Endothelial cell of umbilical vein (primary cell): Measurements from ENCODE around the gene MAP1B. TPM values are rescaled to one million over a fixed set of nuclear protein-coding genes. Genes with fewer than 3 reads are reported as not detected.

ENCODE experiments used
- BruUV-seq: library from RNA; stranded (reverse); fragments of 400-500 nt; replicated peaks from 2 replicates; lab custom pipeline; 2021; lab: Mats Ljungman, UMichigan
- CTCF ChIA-PET: fragments of 300-600, 350-600 bp; sonication (Branson Sonifier 250); formaldehyde crosslinking; loops from one replicate; lab custom pipeline; 2021; ENCODE audit warnings: antibody characterized with exemption, inconsistent platforms; lab: Charles Lee
- POLR2A ChIA-PET: fragments of 300-600, 350-600 bp; sonication (Branson Sonifier 250); formaldehyde crosslinking; loops from one replicate; lab custom pipeline; 2021; ENCODE audit warnings: antibody characterized with exemption, inconsistent platforms; lab: Charles Lee
- DNase-seq: peaks from one replicate; pipeline ENCODE4 v3.0.0-alpha.2; 2011; ENCODE audit warnings: low read depth, low spot score
- FAIRE-seq: peaks from 2 replicates; lab custom pipeline; 2011; peaks lifted over from hg19 to GRCh38; lab: Jason Lieb, UNC
- H2AFZ ChIP-seq: 2 replicates; pipeline ENCODE4 v1.6.0; 2012; ENCODE audit warnings: low read depth, low read length, control low read depth, inconsistent platforms
- H3K27ac ChIP-seq: 2 replicates; pipeline ENCODE4 v1.5.1; 2011; ENCODE audit warnings: low read depth, mild to moderate bottlenecking, control low read depth, low read length, moderate library complexity; ENCODE audit not compliant: insufficient read depth
- H3K27me3 ChIP-seq, 2 experiments: 2 replicates each; pipeline versions ENCODE4 v1.6.0 to v1.6.1; 2011; ENCODE audit warnings: low read length in 2 of 2, mixed read lengths in 1 of 2; ENCODE audit not compliant: control insufficient read depth in 2 of 2, insufficient read depth in 2 of 2
- H3K36me3 ChIP-seq, 2 experiments: 2 replicates in 1 of 2; 3 replicates in 1 of 2; pipeline ENCODE4 v1.5.1; 2011; ENCODE audit warnings: low read length in 2 of 2, mild to moderate bottlenecking in 1 of 2, moderate library complexity in 1 of 2; ENCODE audit not compliant: control insufficient read depth in 2 of 2, insufficient read depth in 2 of 2; ENCODE audit errors: extremely low read depth in 1 of 2
- H3K4me1 ChIP-seq: 3 replicates; pipeline ENCODE4 v1.5.1; 2011; ENCODE audit warnings: mild to moderate bottlenecking, low read length; ENCODE audit not compliant: control insufficient read depth, insufficient read depth; ENCODE audit errors: extremely low read depth
- H3K4me2 ChIP-seq: 2 replicates; pipeline ENCODE4 v1.6.1; 2011; ENCODE audit warnings: low read length, control low read depth, mixed read lengths; ENCODE audit not compliant: insufficient read depth
- H3K4me3 ChIP-seq, 3 experiments: fragments of 200-600 bp in 1 of 3; sonication (generic), shearing (Covaris generic) in 1 of 3; replicated peaks in 1 of 3; 2 replicates each; pipeline ENCODE4 v1.5.1; 2011 to 2016; ENCODE audit warnings: control low read depth in 3 of 3, low read length in 3 of 3, mild to moderate bottlenecking in 2 of 3, inconsistent platforms in 1 of 3, low read depth in 1 of 3, moderate library complexity in 1 of 3; ENCODE audit not compliant: insufficient read depth in 1 of 3
- H3K79me2 ChIP-seq: 2 replicates; pipeline ENCODE4 v1.6.0; 2012; ENCODE audit warnings: low read length, inconsistent platforms; ENCODE audit not compliant: control insufficient read depth, insufficient read depth
- H3K9ac ChIP-seq: replicated peaks from 2 replicates; pipeline ENCODE3; 2011; ENCODE audit warnings: low read length, control low read depth; ENCODE audit not compliant: insufficient read depth; ENCODE audit errors: extremely low read depth
- H3K9me1 ChIP-seq: replicated peaks from 3 replicates; pipeline ENCODE4 v1.6.0; 2011; ENCODE audit warnings: mild to moderate bottlenecking, low read length; ENCODE audit not compliant: control insufficient read depth, insufficient read depth; ENCODE audit errors: extremely low read depth
- H3K9me3 ChIP-seq: replicated peaks from 2 replicates; pipeline ENCODE4 v1.5.1; 2012; ENCODE audit warnings: low read length, inconsistent platforms; ENCODE audit not compliant: control insufficient read depth, insufficient read depth
- H4K20me1 ChIP-seq: replicated peaks from 2 replicates; pipeline ENCODE3; 2011; ENCODE audit warnings: mild to moderate bottlenecking, low read length; ENCODE audit not compliant: control insufficient read depth, insufficient read depth; ENCODE audit errors: extremely low read depth
- CTCF ChIP-seq, 2 donors: IDR thresholded peaks; 1 replicate in 1 of 2; 2 replicates in 1 of 2; pipeline ENCODE4 v1.5.1; 2011; ENCODE audit warnings: low read length in 2 of 2, mild to moderate bottlenecking in 2 of 2, moderate library complexity in 2 of 2, control low read depth in 1 of 2, inconsistent platforms in 1 of 2, low read depth in 1 of 2; ENCODE audit not compliant: insufficient read depth in 1 of 2; ENCODE audit errors: extremely low read depth in 1 of 2
- EZH2 ChIP-seq: IDR thresholded peaks from 2 replicates; pipeline ENCODE4 v1.6.1; 2012; ENCODE audit warnings: borderline replicate concordance, low read depth, mild to moderate bottlenecking, moderate library complexity, low read length, inconsistent platforms; ENCODE audit not compliant: severe bottlenecking
- FOS ChIP-seq: IDR thresholded peaks from 2 replicates; pipeline ENCODE4 v1.6.1; 2011; ENCODE audit warnings: mild to moderate bottlenecking, low read length, moderate library complexity, borderline replicate concordance; ENCODE audit not compliant: insufficient read depth
- GATA2 ChIP-seq: IDR thresholded peaks from 2 replicates; pipeline ENCODE4 v1.7.0; 2011; ENCODE audit warnings: low read depth, mild to moderate bottlenecking, moderate library complexity, mixed read lengths, low read length; ENCODE audit not compliant: insufficient read length, insufficient read depth
- JUN ChIP-seq: IDR thresholded peaks from 2 replicates; pipeline ENCODE4 v1.6.1; 2011; ENCODE audit warnings: borderline replicate concordance, low read depth; ENCODE audit not compliant: insufficient read length, insufficient read depth
- MAX ChIP-seq: IDR thresholded peaks from 2 replicates; pipeline ENCODE4 v1.6.1; 2011; ENCODE audit not compliant: insufficient read depth, insufficient read length
- MYC ChIP-seq: IDR thresholded peaks from one replicate; pipeline ENCODE4 v1.6.1; 2011; ENCODE audit warnings: mild to moderate bottlenecking, low read depth, low read length
- POLR2A ChIP-seq: IDR thresholded peaks from 2 replicates; pipeline ENCODE4 v1.6.1; 2012; ENCODE audit warnings: low read depth, mild to moderate bottlenecking, control low read depth, low read length
- POLR2AphosphoS5 ChIP-seq: IDR thresholded peaks from 2 replicates; pipeline ENCODE4 v1.6.1; 2012; ENCODE audit warnings: low read depth, mild to moderate bottlenecking, control low read depth, low read length, moderate library complexity; ENCODE audit not compliant: insufficient read depth
- dilution Hi-C: fragments of 300-500 bp; cut with MboI; formaldehyde crosslinking; loops from one replicate; pipeline ENCODE4 v1.15.0; 2019; ENCODE audit warnings: low sequenced_read_pairs; ENCODE audit not compliant: extremely low pct_ligation_motif_present
- intact Hi-C: fragments of 100-400 bp; cut with micrococcal nuclease; formaldehyde crosslinking; loops from one replicate; pipeline ENCODE4 v1.10.0; 2022
- polyA plus RNA-seq, 4 experiments: library from polyadenylated mRNA; depleted of rRNA in 3 of 4; stranded (reverse) in 3 of 4; unstranded in 1 of 4; fragments of >200 nt; gene quantifications; 2 replicates each; pipeline versions ENCODE4 v1.2.1 to v1.2.3, GENCODE V29; 2011 to 2012; ENCODE audit warnings: missing spikeins in 1 of 4
- total RNA-seq: library from RNA; stranded (reverse); gene quantifications from 2 replicates; pipeline ENCODE4 v1.2.3, GENCODE V29; 2021

The MAP1B gene
- total and polyA plus RNA-seq, 2 donors (not counting 3 experiments of a cell fraction or from before 2014, with no cell fraction given) = 55.9 to 263 TPM

GRCh38 chr5:72067682-72068470 lies 39.4 kb upstream of the MAP1B start:
- FAIRE-seq = no peak
- dilution Hi-C loops (no loop called here), intact Hi-C loops (no loop called here)
- H2AFZ ChIP-seq = no peak overlapping the region
- H3K79me2 ChIP-seq = no peaks in the 10 kb centered on the region
- no peak overlapping the region for H3K9ac ChIP-seq
- no peak overlapping the region for H3K4me2 ChIP-seq
- ChIA-PET POLR2A (no interaction called here), CTCF (interaction anchor here (1.3 to 1.7 kb wide), 2 partner anchors 8 to 16 kb away, joined by 4 to 5 read pairs; no protein-coding TSS in a partner anchor)
- no peak overlapping the region for H3K27ac ChIP-seq
- peaks cover 5 to 24% of the 10 kb centered on the region in 2 experiments for H3K27me3 ChIP-seq
- no peaks in the 10 kb centered on the region for H3K9me1 ChIP-seq
- DNase-seq = no peak
- H3K4me3 ChIP-seq = no peak overlapping the region
- no peaks in the 10 kb centered on the region for H3K36me3 ChIP-seq
- no peak for TF ChIP-seq EZH2
- TF ChIP-seq MAX = no peak
- no peak for TF ChIP-seq CTCF (IDR thresholded peaks at IDR 0.05; ENCODE audit: extremely low read depth in 1 of 2, insufficient read depth in 1 of 2, low read depth in 1 of 2, low read length in 2 of 2)
- TF ChIP-seq FOS = no peak
- TF ChIP-seq POLR2AphosphoS5 = no peak
- no peak for TF ChIP-seq GATA2
- TF ChIP-seq POLR2A = no peak
- no peak for TF ChIP-seq MYC
- TF ChIP-seq JUN = no peak
- no TSS peak for BruUV-seq
- no peaks in the 10 kb centered on the region for H3K4me1 ChIP-seq
- H4K20me1 ChIP-seq = no peaks in the 10 kb centered on the region
- no peaks in the 10 kb centered on the region for H3K9me3 ChIP-seq
